NCI-H2227 (cell line): ENCODE measurements around the gene SNX20.

Experiments used
- DNase-seq: peaks from one replicate; lab custom pipeline; 2025; ENCODE audit not compliant: unreplicated experiment; lab: John Stamatoyannopoulos, UW

Gene SNX20

DNA sequence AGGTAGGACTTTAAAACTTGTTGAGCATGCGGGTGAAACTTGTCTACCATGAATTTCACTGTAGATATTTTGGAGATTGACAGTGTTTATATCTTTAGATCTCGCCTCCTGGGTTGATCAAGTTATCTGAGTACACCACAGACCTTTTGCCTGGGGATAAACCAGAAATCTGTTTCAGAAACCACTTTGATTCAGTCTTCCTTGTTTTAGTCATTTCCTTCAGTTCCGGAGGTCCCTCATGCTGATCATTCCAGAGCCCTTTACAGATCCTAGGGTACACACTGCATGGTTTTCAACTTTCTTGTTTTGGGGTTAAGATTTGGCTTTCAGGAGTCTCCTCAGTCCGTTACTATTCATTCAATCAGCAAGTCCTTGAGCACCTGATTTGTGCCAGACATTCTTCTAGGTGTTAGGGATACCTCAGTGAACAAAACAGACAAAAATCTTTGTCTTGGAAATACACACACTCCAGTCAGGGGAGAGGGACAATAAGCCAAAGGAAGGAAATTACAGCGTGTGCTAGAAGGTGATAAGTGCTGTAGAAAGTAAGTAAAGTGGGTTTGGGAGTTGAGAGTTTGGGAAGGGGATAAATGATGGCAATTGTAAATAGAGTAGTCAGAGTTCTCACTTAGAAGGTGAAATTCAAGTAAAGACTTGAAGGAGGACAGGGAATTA is 24.5 kb upstream of the SNX20 start:
- no peak for DNase-seq

DNA sequence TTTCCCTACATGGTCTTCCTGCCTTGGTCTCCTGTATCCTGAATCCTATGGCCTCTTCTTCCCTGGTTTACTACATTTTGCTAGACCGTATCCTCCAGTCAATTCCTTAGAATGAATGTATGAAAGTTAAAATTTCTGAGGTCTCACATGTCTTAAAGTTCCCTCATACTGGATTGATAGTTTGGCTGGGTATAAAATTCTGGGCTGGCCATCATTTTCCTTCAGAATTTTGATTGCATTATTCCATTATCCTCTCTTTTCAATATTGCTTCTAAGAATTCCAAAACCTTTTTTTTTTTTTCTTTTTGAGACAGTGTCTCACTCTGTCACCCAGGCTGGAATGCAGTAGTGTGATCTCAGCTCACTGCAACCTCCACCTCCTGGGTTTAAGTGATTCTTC is 23.1 kb upstream of the SNX20 start:
- no peak for DNase-seq

DNA sequence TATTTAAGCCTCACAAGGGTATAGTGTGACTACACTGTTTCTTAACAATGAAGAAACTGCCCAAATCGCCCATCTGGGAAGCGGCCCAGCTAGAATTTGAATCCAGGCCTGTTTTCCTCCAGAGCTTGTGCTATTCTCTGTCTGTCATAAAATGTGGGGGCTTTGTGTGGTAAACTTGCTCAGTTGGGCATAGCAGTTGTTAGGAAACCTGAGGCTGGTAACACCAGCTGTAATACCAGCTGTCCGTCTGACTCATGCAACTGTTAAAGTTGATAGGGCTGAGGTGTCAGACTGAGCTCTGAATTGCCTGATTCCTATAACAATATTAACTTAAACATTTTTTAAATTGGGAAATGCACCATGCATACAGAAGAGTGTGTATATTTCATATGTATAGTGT is 21.6 kb upstream of the SNX20 start:
- no peak for DNase-seq

DNA sequence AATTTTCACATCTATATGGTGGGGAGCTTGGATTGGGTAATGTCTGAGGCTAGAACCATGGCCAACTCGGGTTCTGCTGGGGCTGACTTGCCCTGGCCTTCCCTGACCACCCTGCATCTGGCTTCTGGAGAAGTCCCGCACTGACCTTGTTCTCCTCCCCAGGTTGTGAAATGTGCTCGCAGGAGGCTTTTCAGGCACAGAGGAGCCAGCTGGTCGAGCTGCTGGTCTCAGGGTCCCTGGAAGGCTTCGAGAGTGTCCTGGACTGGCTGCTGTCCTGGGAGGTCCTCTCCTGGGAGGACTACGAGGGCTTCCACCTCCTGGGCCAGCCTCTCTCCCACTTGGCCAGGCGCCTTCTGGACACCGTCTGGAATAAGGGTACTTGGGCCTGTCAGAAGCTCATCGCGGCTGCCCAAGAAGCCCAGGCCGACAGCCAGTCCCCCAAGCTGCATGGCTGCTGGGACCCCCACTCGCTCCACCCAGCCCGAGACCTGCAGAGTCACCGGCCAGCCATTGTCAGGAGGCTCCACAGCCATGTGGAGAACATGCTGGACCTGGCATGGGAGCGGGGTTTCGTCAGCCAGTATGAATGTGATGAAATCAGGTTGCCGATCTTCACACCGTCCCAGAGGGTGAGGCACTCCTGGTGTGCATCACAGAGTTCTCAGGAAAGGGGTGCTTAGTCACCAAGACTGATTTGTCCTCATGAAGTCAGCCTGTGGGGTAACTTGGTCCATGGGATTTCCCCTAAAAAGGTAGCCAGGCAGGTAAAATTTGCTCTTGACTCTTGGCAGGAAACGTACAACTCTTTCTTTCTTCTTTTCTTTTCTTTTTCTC is 18.4 kb upstream of the SNX20 start:
- DNase-seq, result no peak

DNA sequence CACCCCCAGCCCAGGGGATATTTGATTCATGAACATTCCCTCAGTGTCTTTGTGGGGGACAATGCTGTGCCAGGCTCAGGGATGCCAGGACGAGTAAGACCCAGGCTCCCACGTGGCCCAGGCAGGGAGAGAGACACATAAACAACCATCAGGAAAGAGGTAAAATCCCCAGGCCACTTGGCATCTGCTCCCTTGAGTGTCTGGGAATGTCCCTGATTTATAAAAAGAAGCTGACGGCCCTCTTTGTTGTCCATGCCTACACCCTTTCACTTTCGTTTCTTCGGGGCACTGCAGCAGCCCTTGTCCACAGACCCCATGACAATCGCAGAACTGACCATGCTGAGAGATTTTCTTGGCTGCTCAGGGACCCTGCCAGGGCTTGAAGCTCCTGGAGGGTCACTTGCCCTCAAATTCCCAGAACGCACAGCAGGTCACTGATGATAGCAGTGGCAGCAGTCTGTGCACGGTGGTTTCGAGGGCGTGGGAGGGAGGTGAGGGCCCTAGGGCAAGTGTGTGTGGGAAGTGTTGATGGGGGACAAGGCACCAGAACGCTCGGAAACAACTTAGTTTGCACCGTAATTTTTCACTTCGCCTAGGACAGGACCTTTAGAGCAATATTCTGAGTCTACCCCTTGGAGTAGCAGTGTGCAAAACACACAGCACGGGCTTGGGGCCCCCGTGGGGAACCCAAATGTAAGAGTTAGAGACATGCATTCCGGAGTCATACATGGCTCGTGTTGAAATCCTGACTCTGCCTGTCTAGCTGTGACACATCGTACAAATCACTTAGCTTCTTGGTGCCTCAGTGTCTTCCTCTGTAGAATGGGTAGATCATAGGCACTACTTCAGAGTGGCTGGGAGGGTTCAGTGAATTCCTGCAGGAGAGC is 17.0 kb upstream of the SNX20 start:
- no peak for DNase-seq

DNA sequence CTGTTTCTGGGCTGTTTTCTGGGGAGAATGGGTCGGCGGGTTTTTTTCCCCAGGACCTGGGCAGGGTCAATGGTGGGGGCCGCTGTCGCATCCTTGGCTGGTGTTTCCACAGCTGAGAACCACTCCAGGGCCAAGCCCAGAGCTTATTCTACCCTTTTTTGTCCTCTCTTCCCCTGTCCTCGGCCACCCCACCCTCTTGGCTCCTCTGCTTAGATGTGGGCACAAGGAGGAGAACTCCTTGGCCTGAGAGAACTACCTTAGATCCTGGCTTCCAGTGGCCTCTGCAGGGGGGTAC is 16.3 kb upstream of the SNX20 start:
- no peak for DNase-seq

DNA sequence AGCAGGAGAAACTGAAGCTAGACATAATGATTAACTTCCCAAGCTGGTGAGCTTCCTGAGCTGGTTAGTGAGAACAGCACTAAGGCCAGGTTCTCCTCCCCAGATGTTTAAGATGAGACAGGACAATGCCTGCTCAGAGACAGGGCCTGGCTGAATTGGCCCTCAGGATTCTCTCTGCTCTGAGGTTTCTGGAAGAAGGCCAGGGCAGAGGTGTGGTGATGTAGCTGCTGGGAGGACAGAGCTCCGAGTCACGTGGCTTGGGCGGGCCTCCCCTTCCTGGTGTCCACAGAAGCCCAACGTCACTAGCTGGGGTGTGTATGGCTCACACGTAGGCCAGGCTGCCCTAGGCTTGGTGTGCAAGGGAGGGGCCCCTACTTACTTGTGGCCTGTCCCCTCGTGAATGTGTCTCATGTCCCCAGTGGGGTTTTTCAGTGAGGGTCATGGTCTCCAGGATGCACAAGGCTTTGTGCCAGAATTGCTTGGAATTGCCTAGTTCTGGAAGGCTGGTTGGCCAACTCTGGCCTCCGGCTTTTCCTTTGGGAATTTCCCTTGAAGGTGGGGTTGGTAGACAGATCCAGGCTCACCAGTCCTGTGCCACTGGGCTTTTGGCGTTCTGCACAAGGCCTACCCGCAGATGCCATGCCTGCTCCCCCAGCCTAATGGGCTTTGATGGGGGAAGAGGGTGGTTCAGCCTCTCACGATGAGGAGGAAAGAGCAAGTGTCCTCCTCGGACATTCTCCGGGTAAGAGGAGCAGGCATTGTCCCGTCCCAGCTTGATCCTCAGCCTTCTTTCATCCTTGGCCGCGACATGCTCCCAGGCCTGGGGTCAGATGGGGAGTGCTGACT is 15.7 kb upstream of the SNX20 start:
- DNase-seq, result no peak

DNA sequence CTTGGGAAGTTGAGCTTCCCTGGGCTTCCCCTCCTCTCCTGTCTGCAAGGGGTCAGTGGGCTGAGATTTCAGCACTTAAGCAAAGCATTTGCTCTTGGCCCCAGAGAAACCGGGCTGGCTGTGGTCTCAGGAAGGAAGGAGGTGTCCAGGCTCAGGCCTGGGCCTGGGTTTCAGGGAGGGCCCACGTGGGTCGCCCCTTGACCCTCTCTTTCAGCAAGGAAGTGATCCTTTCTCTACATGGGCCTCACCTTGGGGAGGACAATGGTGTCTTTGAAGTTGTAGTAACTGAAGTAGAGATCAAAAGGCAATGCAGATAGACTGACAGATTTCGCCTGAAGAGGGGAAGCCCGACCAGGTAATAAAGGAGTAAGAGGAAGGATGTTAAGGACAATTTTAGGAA is 15.0 kb upstream of the SNX20 start:
- no peak for DNase-seq

DNA sequence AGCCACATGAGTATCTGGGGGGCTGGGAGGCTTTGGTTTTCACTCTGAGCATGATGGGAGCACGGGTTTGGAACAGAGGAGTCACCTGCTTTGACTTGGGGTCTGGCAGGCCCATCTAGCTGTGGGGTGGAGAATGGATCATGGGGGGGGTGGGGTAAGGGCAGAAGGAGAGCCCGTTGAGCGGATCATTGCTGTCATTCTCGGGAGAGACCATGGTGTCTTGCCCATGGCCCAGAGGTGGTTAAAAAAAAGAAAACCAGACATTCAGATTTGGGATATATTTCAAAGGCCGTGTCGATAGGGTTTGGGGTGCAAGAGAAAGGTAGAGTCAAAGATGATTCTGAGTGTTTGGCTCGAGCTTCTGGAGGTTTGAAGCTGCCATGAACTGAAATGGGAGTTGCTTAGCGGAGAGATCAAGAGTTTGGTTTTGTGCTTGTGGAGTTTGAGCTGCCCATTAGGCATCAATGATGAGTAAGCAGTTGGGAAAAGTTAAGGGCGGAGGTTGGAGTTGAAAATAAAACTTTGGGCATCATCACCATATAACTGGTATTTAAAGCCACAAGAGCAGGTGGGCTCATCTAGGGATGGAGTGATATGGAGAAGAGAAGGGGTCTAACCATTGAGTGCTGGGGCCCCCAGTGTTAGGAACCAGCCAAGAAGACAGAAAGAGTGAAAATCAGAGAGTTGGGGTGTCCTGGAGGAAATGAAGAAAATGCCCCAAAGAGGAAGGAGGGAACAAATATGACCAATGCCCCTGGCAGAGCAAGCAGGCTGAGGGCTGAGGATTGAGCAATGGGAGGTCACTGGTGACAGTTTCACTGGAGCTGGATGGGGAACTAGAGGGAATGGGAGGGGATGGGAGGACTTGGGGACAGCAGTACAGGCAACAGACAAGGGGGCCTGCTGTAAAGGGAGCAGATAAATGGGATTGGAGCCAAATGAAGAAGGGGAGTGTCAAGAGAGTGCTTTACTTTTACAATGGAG is 14.2 kb upstream of the SNX20 start:
- DNase-seq, result no peak

DNA sequence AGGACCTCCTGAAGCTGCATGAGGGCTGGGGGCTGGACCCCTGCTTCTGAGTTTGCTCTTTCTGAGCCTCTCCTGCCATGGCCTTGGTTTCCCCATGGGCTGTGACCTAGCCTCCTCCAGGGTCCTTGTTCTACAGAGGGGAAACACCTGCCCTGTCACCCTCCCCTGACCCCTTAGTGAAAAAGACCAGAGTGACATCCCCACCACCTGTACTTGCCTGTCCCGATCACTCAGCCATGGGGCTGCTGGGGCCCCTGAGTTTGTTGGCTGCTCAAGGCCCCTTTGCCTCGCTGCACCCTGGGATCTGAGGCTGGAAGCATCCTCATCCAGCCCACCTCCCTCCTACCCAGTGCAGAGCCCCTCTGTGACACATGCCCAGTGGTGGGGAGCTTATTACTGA is 13.1 kb upstream of the SNX20 start:
- DNase-seq, result no peak

DNA sequence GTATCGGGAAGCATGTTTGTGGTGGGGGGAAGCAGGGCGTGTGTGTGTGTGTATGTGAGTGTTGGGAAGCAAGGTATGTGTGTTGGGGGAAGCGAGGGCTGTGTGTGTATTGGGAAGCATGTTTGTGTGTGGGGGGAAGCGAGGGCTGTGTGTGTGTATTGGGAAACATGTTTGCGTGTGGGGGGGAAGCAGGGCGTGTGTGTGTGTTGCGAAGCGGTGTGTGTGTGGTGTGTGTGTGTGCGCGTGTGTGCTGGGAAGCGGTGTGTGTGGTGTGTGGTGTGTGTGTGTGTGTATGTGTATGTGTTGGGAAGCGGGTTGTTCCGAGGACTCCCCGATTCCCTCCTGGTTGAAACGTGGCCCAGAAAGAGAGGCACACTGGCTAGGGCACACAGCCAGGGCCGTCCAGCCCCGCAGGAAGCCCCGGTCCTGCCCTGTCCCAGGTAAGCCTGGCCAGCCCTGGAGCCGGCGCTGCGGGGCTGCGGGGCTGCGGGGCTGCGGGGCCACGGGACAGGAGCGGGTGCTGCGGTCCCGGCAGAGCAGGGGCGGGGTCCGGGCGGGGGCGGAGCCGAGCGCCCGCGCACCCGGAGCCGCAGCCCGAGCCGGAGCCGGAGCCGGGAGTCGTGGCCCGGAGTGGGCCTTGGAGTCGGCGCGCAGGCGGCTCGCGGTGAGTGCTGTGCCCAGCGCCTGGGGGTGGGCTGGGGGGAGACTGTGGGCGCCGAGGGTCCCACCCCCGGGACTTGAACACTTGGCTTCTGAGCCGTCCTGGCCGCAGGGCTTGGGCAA is 12.1 kb upstream of the SNX20 start, which contains the start of gene NOD2:
Gene NOD2, plus strand, starts transcription at position 608 of the 783 bp plus-strand sequence. CDS start 5,890 bp downstream, outside the sequence.
- peak; percentile 15 for DNase-seq

DNA sequence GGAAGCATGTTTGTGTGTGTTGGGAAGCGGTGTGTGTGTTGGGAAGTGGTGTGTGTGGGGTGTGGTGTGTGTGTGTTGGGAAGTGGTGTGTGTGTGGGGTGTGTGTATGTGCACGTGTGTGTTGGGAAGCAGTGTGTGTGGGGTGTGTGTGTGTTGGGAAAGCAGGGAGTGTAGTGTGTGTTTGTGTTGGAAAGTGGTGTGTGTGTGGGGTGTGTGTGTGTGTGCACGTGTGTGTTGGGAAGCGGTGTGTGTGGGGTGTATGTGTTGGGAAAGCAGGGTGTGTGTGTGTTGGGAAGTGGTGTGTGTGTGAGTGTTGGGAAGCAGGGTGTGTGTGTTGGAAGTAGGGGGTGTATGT is 11.5 kb upstream of the SNX20 start:
- DNase-seq, result no peak

DNA sequence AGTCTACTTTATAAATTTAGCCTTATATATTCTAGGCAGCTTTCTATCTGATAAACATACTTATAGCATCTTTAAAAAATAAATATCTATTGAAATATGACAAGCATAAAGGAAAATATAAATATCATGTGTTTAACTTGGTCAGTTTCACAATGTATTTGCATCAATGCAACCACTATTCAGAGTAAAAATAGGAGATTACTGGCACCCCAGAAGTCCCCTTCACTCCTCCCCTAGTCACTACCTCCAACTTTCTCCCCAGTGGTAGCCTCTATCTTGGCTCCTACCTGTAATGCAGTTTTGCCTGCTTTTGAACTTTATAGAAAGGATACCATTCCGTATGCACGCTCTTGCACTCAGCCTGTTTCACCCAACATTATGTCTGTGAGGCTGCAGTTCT is 9.1 kb upstream of the SNX20 start:
- no peak for DNase-seq

DNA sequence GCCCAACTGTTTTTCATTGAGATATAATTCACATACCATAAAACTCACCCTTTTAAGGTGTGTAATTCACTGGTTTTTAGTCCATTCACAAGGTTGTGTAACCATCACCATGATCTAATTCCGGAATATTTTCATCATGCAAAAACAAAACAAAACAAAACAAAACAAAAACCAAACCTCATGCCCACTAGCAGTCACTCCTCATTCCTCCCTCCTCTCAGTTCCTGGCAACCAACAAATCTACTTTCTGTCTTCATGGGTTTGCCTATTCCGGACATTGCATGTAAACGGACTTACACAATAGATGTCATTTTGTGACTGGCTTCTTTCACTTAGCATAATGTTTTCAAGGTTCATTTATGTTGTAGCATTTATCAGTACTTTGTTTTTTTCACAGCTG is 7.8 kb upstream of the SNX20 start:
- no peak for DNase-seq

DNA sequence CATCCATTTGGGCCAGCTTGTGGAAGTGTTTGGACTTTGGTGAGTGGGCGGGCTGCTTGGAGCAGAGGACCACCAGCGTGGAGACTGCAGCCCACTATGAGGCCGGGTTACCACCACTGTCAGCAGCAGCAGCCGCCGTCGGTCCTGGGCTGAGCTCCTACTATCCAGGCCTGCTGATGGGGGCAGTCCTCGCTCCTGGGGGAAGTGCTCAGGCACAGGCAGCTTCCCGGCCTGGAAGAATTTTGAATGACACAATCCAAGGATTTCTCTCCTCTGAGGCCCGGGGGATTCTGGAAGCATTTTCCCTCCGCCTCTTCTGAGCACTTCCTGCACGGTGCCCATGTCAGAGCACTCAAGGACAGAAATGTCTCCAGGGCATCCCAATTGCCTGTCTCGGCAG is 7.0 kb upstream of the SNX20 start:
- DNase-seq, result no peak

DNA sequence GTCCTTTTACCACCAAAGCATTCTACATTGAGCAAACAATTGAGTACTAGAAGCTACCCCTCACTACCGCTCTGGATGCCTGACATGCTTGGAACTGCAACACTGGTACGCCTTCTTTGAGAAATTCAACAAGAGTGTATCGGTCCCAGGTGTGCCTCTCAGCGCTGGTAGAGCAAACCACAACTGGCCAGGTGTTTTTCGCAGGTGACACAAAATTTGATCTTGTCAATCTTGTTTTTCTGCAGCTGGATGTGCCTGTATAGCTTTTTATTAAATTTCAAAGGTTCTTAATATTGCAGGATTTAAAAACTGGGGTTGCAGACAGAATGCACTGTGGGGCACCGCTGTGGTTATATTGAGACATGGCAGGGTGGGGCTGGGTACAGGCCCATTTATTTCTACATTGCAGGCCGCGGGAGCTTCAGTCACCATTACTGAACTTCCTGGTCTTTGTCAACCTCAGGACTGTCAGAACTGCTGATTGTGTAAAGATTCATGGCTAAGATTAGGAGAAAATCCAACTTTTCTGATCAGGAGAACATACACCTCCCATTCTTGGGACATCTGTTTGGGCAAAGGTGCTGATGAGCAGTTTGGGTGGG is 4.5 kb upstream of the SNX20 start:
- no peak for DNase-seq

DNA sequence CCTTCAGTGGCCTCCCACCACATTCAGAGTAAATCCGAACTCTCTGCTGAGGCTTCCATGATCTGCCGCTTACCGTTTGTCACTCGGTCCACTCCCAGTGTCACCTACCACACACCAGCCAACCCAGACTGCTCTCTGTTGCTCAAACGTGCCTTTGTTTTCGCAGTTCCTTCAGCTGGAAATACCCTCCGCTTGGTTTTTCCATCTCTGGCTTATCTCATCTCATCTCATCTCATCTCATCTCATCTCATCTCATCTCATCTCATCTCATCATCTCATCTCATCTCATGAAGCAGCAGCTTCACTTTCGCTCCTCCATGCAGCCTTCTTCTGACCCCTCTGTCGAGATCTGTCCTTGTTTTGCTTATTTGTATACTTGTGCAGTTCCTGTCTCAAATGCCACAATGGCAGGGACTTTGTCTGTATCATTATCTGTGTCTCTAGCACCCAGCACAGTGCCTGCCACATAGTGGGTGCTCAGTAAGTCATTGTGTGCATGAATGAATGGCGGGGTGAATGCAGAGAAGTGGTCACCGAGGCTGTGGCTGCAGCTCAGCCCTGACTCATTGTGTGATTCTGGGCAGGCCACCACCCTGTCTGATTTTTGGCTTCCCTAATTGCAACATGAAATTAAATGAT is 3.8 kb upstream of the SNX20 start:
- no peak for DNase-seq

DNA sequence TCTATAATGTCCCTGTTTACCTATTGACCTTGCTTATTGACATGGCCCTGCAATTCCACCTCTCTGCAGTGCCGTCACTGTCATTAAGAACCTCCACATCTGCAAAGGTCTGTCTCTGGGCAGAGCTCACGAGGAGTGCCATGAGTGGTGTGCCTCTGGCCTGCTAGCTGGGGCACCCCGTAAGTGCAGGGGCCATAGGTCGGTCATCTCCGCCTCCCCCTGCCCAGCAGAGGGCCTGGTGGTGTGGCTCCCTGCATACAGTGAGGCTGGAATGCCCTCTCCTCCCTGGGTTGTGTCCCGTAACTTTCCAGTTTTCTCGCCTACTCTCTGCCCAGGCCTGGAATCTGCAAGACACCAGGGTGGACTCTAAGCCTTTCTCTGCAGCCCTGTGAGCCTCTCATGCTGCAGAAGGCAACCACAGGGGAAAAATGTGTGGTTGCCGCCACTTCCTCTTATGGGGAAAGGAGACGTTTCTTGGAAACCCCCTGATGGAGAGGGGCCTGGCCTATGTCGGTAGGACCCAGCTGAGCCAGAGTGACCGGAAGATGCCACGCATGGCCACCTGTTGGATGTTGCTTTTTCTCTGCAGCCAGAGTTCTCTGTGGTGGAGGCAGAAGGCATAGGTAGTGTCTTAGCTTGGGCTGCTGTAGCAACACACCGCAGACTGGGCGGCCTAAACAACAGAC is 2.7 kb upstream of the SNX20 start:
- no peak for DNase-seq
